ENCODE data around the gene HMBS.
"Not testable (repeated sequence)": the region's sequence is repeated elsewhere in the genome, so short reads cannot be mapped to it uniquely, and the experiment has no call there.

Gene HMBS

GRCh38 chr11:119056421-119056999 lies 28.2 kb upstream of the HMBS start:
- H3K4me1 Mint-ChIP-seq (ENCODE audit: low read depth): peaks cover 19% of the 10 kb centered on the region
- peak; percentile 17 for DNase-seq (ENCODE audit: low spot score)
- H3K36me3 Mint-ChIP-seq (ENCODE audit: low read depth): peaks cover 47% of the 10 kb centered on the region
- peak overlapping the region; percentile 99 for H3K27ac Mint-ChIP-seq
- no peaks in the 10 kb centered on the region for H3K9me3 Mint-ChIP-seq
- peak overlapping the region; percentile 91 for H3K4me3 Mint-ChIP-seq
- H3K27me3 Mint-ChIP-seq (ENCODE audit: low read depth): no peaks in the 10 kb centered on the region

GRCh38 chr11:119057000-119057769 lies 27.5 kb upstream of the HMBS start, which contains the start of gene HYOU1:
Gene HYOU1 (minus strand): TSS chr11:119057205. CDS start chr11:119056160, 1,045 bp downstream.
- H3K4me3 Mint-ChIP-seq: peak within 1 kb of the TSS; percentile 91
- peak; percentile 99 for DNase-seq (ENCODE audit: low spot score)
- no peaks in the 10 kb centered on the region for H3K27me3 Mint-ChIP-seq (ENCODE audit: low read depth)
- no peaks in the 10 kb centered on the region for H3K9me3 Mint-ChIP-seq
- peak within 1 kb of the TSS; percentile 99 for H3K27ac Mint-ChIP-seq
- peaks cover 19% of the 10 kb centered on the region for H3K4me1 Mint-ChIP-seq (ENCODE audit: low read depth)
- peaks cover 43% of the 10 kb centered on the region for H3K36me3 Mint-ChIP-seq (ENCODE audit: low read depth)

- not testable (repeated sequence) for H3K27me3 Mint-ChIP-seq (ENCODE audit: low read depth); DNase-seq (ENCODE audit: low spot score); H3K4me3 Mint-ChIP-seq; H3K27ac Mint-ChIP-seq; H3K9me3 Mint-ChIP-seq
- Mint-ChIP-seq H3K4me1 (ENCODE audit: low read depth) (peaks cover 19% of the 10 kb centered on the region), H3K36me3 (ENCODE audit: low read depth) (peaks cover 26% of the 10 kb centered on the region)
Measured at GRCh38 chr11:119059128-119059527, 25.6 kb upstream of the HMBS start.

- Mint-ChIP-seq H3K4me1 (ENCODE audit: low read depth) (peaks cover 14% of the 10 kb centered on the region), H3K27ac (no peak overlapping the region), H3K9me3 (no peaks in the 10 kb centered on the region), H3K4me3 (no peak overlapping the region), H3K36me3 (ENCODE audit: low read depth) (peaks cover 7% of the 10 kb centered on the region), H3K27me3 (ENCODE audit: low read depth) (no peaks in the 10 kb centered on the region)
- no peak for DNase-seq (ENCODE audit: low spot score)
Measured at GRCh38 chr11:119061256-119061655, 23.4 kb upstream of the HMBS start.

- Mint-ChIP-seq H3K4me1 (ENCODE audit: low read depth) (peaks cover 20% of the 10 kb centered on the region), H3K27me3 (ENCODE audit: low read depth) (no peaks in the 10 kb centered on the region), H3K9me3 (no peaks in the 10 kb centered on the region), H3K27ac (no peak overlapping the region), H3K4me3 (no peak overlapping the region), H3K36me3 (ENCODE audit: low read depth) (peaks cover 7% of the 10 kb centered on the region)
- DNase-seq (ENCODE audit: low spot score): no peak
Measured at GRCh38 chr11:119062779-119063178, 21.9 kb upstream of the HMBS start.

- Mint-ChIP-seq H3K9me3 (no peaks in the 10 kb centered on the region), H3K36me3 (ENCODE audit: low read depth) (peaks cover 7% of the 10 kb centered on the region), H3K27me3 (ENCODE audit: low read depth) (no peaks in the 10 kb centered on the region), H3K4me3 (peak overlapping the region; percentile 99), H3K4me1 (ENCODE audit: low read depth) (peaks cover 22% of the 10 kb centered on the region), H3K27ac (peak overlapping the region; percentile 17)
- DNase-seq (ENCODE audit: low spot score): peak; percentile 38
Measured at GRCh38 chr11:119065369-119065768, 19.3 kb upstream of the HMBS start.

- H3K36me3 Mint-ChIP-seq (ENCODE audit: low read depth): peaks cover 14% of the 10 kb centered on the region
- peak within 1 kb of the TSS; percentile 99 for H3K4me3 Mint-ChIP-seq
- H3K9me3 Mint-ChIP-seq: no peaks in the 10 kb centered on the region
- no peaks in the 10 kb centered on the region for H3K27me3 Mint-ChIP-seq (ENCODE audit: low read depth)
- H3K27ac Mint-ChIP-seq: peak within 1 kb of the TSS; percentile 94
- H3K4me1 Mint-ChIP-seq (ENCODE audit: low read depth): peaks cover 22% of the 10 kb centered on the region
- peak; percentile 99 for DNase-seq (ENCODE audit: low spot score)
Measured at GRCh38 chr11:119067371-119068222, 17.1 kb upstream of the HMBS start, which contains the start of gene VPS11. Gene VPS11 (plus strand): TSS chr11:119067818. CDS start chr11:119067824, 6 bp downstream.

- no peaks in the 10 kb centered on the region for H3K4me1 Mint-ChIP-seq (ENCODE audit: low read depth)
- no peak overlapping the region for H3K27ac Mint-ChIP-seq
- DNase-seq (ENCODE audit: low spot score): no peak
- no peaks in the 10 kb centered on the region for H3K27me3 Mint-ChIP-seq (ENCODE audit: low read depth)
- no peak overlapping the region for H3K4me3 Mint-ChIP-seq
- peaks cover 58% of the 10 kb centered on the region for H3K36me3 Mint-ChIP-seq (ENCODE audit: low read depth)
- no peaks in the 10 kb centered on the region for H3K9me3 Mint-ChIP-seq
Measured at GRCh38 chr11:119077839-119078238, 6.8 kb upstream of the HMBS start.

- DNase-seq (ENCODE audit: low spot score): no peak
- Mint-ChIP-seq H3K27me3 (ENCODE audit: low read depth) (no peaks in the 10 kb centered on the region), H3K4me3 (no peak overlapping the region), H3K36me3 (ENCODE audit: low read depth) (peaks cover 51% of the 10 kb centered on the region), H3K9me3 (no peaks in the 10 kb centered on the region), H3K27ac (no peak overlapping the region), H3K4me1 (ENCODE audit: low read depth) (no peaks in the 10 kb centered on the region)
Measured at GRCh38 chr11:119078675-119079420, 5.8 kb upstream of the HMBS start.

- no peak overlapping the region for H3K4me3 Mint-ChIP-seq
- DNase-seq (ENCODE audit: low spot score): no peak
- no peaks in the 10 kb centered on the region for H3K9me3 Mint-ChIP-seq
- H3K4me1 Mint-ChIP-seq (ENCODE audit: low read depth): peaks cover 9% of the 10 kb centered on the region
- H3K36me3 Mint-ChIP-seq (ENCODE audit: low read depth): peaks cover 46% of the 10 kb centered on the region
- no peaks in the 10 kb centered on the region for H3K27me3 Mint-ChIP-seq (ENCODE audit: low read depth)
- H3K27ac Mint-ChIP-seq: no peak overlapping the region
Measured at GRCh38 chr11:119081682-119082260, 2.9 kb upstream of the HMBS start.

- H3K9me3 Mint-ChIP-seq: no peaks in the 10 kb centered on the region
- H3K4me3 Mint-ChIP-seq: peak overlapping the region; percentile 98
- H3K27me3 Mint-ChIP-seq (ENCODE audit: low read depth): no peaks in the 10 kb centered on the region
- peaks cover 23% of the 10 kb centered on the region for H3K36me3 Mint-ChIP-seq (ENCODE audit: low read depth)
- H3K4me1 Mint-ChIP-seq (ENCODE audit: low read depth): peaks cover 31% of the 10 kb centered on the region
- DNase-seq (ENCODE audit: low spot score): no peak
- H3K27ac Mint-ChIP-seq: peak overlapping the region; percentile 86
Measured at GRCh38 chr11:119085437-119085847, 761 bp downstream of the HMBS start.

GRCh38 chr11:119087123-119087522 lies 2.4 kb downstream of the HMBS start:
- no peaks in the 10 kb centered on the region for H3K9me3 Mint-ChIP-seq
- H3K36me3 Mint-ChIP-seq (ENCODE audit: low read depth): peaks cover 14% of the 10 kb centered on the region
- H3K27me3 Mint-ChIP-seq (ENCODE audit: low read depth): no peaks in the 10 kb centered on the region
- peak overlapping the region; percentile 57 for H3K4me3 Mint-ChIP-seq
- peaks cover 33% of the 10 kb centered on the region for H3K4me1 Mint-ChIP-seq (ENCODE audit: low read depth)
- H3K27ac Mint-ChIP-seq: peak overlapping the region; percentile 55
- DNase-seq (ENCODE audit: low spot score): no peak

GRCh38 chr11:119087747-119088241 lies 3.1 kb downstream of the HMBS start:
- Mint-ChIP-seq H3K4me1 (ENCODE audit: low read depth) (peaks cover 40% of the 10 kb centered on the region), H3K36me3 (ENCODE audit: low read depth) (peaks cover 16% of the 10 kb centered on the region), H3K4me3 (peak overlapping the region; percentile 57), H3K9me3 (no peaks in the 10 kb centered on the region), H3K27ac (peak overlapping the region; percentile 62), H3K27me3 (ENCODE audit: low read depth) (no peaks in the 10 kb centered on the region)
- no peak for DNase-seq (ENCODE audit: low spot score)

Data from T-helper 2 cell treated with Interferon-gamma antibody and Interleukin-4, amounts not matched to agents 5 μg/mL and 100 μg/mL, for 36 hours (primary cell).